ENCODE measurements around the gene TMTC1. TPM values are rescaled to one million over a fixed set of nuclear protein-coding genes. Genes with fewer than 3 reads are reported as not detected.

Gene TMTC1
- polyA plus RNA-seq, 3 donors from 2014 or later: not detected

- DNase-seq: no peak
- Mint-ChIP-seq H3K36me3 (no peaks in the 10 kb centered on the region), H3K9me3 (peaks cover 0 to 7% (median 0%) of the 10 kb centered on the region in 6 donors), H3K4me1 (no peaks in the 10 kb centered on the region), H3K27ac (no peak overlapping the region), H3K27me3 (ENCODE audit: low read depth in 3 of 3) (no peaks in the 10 kb centered on the region), H3K4me3 (no peak overlapping the region)
Observed at GRCh38 chr12:29768372-29768771, 15.4 kb downstream of the TMTC1 start.

- Mint-ChIP-seq H3K9me3 (peaks cover 0 to 6% (median 0%) of the 10 kb centered on the region in 6 donors), H3K36me3 (no peaks in the 10 kb centered on the region), H3K27me3 (ENCODE audit: low read depth in 3 of 3) (no peaks in the 10 kb centered on the region), H3K27ac (no peak overlapping the region), H3K4me3 (no peak overlapping the region), H3K4me1 (no peaks in the 10 kb centered on the region)
- DNase-seq: no peak
Observed at GRCh38 chr12:29763301-29763683, 20.4 kb downstream of the TMTC1 start.

GRCh38 chr12:29762637-29763300 lies 21.0 kb downstream of the TMTC1 start:
- Mint-ChIP-seq H3K27ac (no peak overlapping the region), H3K27me3 (ENCODE audit: low read depth in 3 of 3) (no peaks in the 10 kb centered on the region), H3K4me1 (no peaks in the 10 kb centered on the region), H3K36me3 (no peaks in the 10 kb centered on the region), H3K9me3 (peaks cover 0 to 8% (median 0%) of the 10 kb centered on the region in 6 donors), H3K4me3 (no peak overlapping the region)
- DNase-seq: no peak

- no peaks in the 10 kb centered on the region for H3K36me3 Mint-ChIP-seq
Observed at GRCh38 chr12:29759950-29760349, 23.8 kb downstream of the TMTC1 start.

GRCh38 chr12:29756741-29757390 lies 26.9 kb downstream of the TMTC1 start:
- H3K9me3 Mint-ChIP-seq: peaks cover 0 to 12% (median 0%) of the 10 kb centered on the region in 6 donors

More at GRCh38 chr12:29759950-29760349, 23.8 kb downstream of the TMTC1 start:
- Mint-ChIP-seq H3K27me3 (ENCODE audit: low read depth in 3 of 3) (no peaks in the 10 kb centered on the region), H3K27ac (no peak overlapping the region), H3K9me3 (peaks cover 0 to 12% (median 0%) of the 10 kb centered on the region in 6 donors), H3K4me1 (no peaks in the 10 kb centered on the region), H3K4me3 (no peak overlapping the region)
- no peak for DNase-seq

GRCh38 chr12:29754235-29755189 lies 29.2 kb downstream of the TMTC1 start:
- Mint-ChIP-seq H3K4me1 (no peaks in the 10 kb centered on the region), H3K27me3 (ENCODE audit: low read depth in 3 of 3) (peaks cover 0 to 3% (median 0%) of the 10 kb centered on the region in 3 donors), H3K36me3 (no peaks in the 10 kb centered on the region), H3K4me3 (no peak overlapping the region), H3K27ac (no peak overlapping the region), H3K9me3 (peaks cover 0 to 14% (median 1%) of the 10 kb centered on the region in 6 donors)
- no peak for DNase-seq

More at GRCh38 chr12:29756741-29757390, 26.9 kb downstream of the TMTC1 start:
- DNase-seq: no peak
- Mint-ChIP-seq H3K4me1 (no peaks in the 10 kb centered on the region), H3K4me3 (no peak overlapping the region), H3K27ac (no peak overlapping the region), H3K36me3 (no peaks in the 10 kb centered on the region), H3K27me3 (ENCODE audit: low read depth in 3 of 3) (no peaks in the 10 kb centered on the region)

- H3K27me3 Mint-ChIP-seq (ENCODE audit: low read depth in 3 of 3): peaks cover 0 to 3% (median 0%) of the 10 kb centered on the region in 3 donors
- no peak overlapping the region for H3K27ac Mint-ChIP-seq
- H3K4me3 Mint-ChIP-seq: no peak overlapping the region
- no peaks in the 10 kb centered on the region for H3K4me1 Mint-ChIP-seq
- H3K36me3 Mint-ChIP-seq: no peaks in the 10 kb centered on the region
- no peak for DNase-seq
- H3K9me3 Mint-ChIP-seq: peaks cover 0 to 12% (median 2%) of the 10 kb centered on the region in 6 donors
Observed at GRCh38 chr12:29752121-29752520, 31.6 kb downstream of the TMTC1 start.

- H3K4me1 Mint-ChIP-seq: no peaks in the 10 kb centered on the region
- H3K4me3 Mint-ChIP-seq: no peak overlapping the region
- H3K27ac Mint-ChIP-seq: no peak overlapping the region
- no peaks in the 10 kb centered on the region for H3K36me3 Mint-ChIP-seq
- H3K9me3 Mint-ChIP-seq: peaks cover 0 to 12% (median 2%) of the 10 kb centered on the region in 6 donors
- no peak for DNase-seq
- H3K27me3 Mint-ChIP-seq (ENCODE audit: low read depth in 3 of 3): peaks cover 0 to 3% (median 0%) of the 10 kb centered on the region in 3 donors
Observed at GRCh38 chr12:29751676-29752075, 32.1 kb downstream of the TMTC1 start.

GRCh38 chr12:29750928-29751220 lies 32.9 kb downstream of the TMTC1 start:
- Mint-ChIP-seq H3K27me3 (ENCODE audit: low read depth in 3 of 3) (peaks cover 0 to 3% (median 0%) of the 10 kb centered on the region in 3 donors), H3K36me3 (no peaks in the 10 kb centered on the region), H3K4me1 (no peaks in the 10 kb centered on the region), H3K9me3 (peaks cover 0 to 12% (median 2%) of the 10 kb centered on the region in 6 donors), H3K4me3 (no peak overlapping the region), H3K27ac (no peak overlapping the region)
- no peak for DNase-seq

GRCh38 chr12:29750131-29750927 lies 33.4 kb downstream of the TMTC1 start:
- Mint-ChIP-seq H3K9me3 (peaks cover 0 to 14% (median 2%) of the 10 kb centered on the region in 6 donors), H3K4me3 (no peak overlapping the region), H3K36me3 (no peaks in the 10 kb centered on the region), H3K27ac (no peak overlapping the region), H3K4me1 (no peaks in the 10 kb centered on the region), H3K27me3 (ENCODE audit: low read depth in 3 of 3) (peaks cover 0 to 3% (median 0%) of the 10 kb centered on the region in 3 donors)
- no peak for DNase-seq

- no peak for DNase-seq
Observed at GRCh38 chr12:29744365-29744764, 39.4 kb downstream of the TMTC1 start.

GRCh38 chr12:29743801-29744200 lies 39.9 kb downstream of the TMTC1 start:
- Mint-ChIP-seq H3K4me1 (no peaks in the 10 kb centered on the region), H3K36me3 (no peaks in the 10 kb centered on the region), H3K9me3 (peaks cover 0 to 11% (median under 1%) of the 10 kb centered on the region in 6 donors), H3K27me3 (ENCODE audit: low read depth in 3 of 3) (no peaks in the 10 kb centered on the region), H3K4me3 (no peak overlapping the region), H3K27ac (no peak overlapping the region)
- DNase-seq: no peak

More at GRCh38 chr12:29744365-29744764, 39.4 kb downstream of the TMTC1 start:
- Mint-ChIP-seq H3K4me1 (no peaks in the 10 kb centered on the region), H3K36me3 (no peaks in the 10 kb centered on the region), H3K27me3 (ENCODE audit: low read depth in 3 of 3) (no peaks in the 10 kb centered on the region), H3K27ac (no peak overlapping the region), H3K4me3 (no peak overlapping the region), H3K9me3 (peaks cover 0 to 16% (median 3%) of the 10 kb centered on the region in 6 donors)

GRCh38 chr12:29743077-29743476 lies 40.7 kb downstream of the TMTC1 start:
- peaks cover 0 to 15% (median under 1%) of the 10 kb centered on the region in 6 donors for H3K9me3 Mint-ChIP-seq
- no peak for DNase-seq
- no peaks in the 10 kb centered on the region for H3K4me1 Mint-ChIP-seq
- H3K4me3 Mint-ChIP-seq: no peak overlapping the region
- no peak overlapping the region for H3K27ac Mint-ChIP-seq
- H3K27me3 Mint-ChIP-seq (ENCODE audit: low read depth in 3 of 3): no peaks in the 10 kb centered on the region
- H3K36me3 Mint-ChIP-seq: no peaks in the 10 kb centered on the region

All from immature natural killer cell (primary cell).